HepG2 (cell line): Measurements from ENCODE around the gene CHCHD6.

Experiments
- CTCF ChIP-seq: sonication (generic); formaldehyde crosslinking; IDR thresholded peaks from 2 replicates; pipeline ENCODE4 v1.5.0; 2020; ENCODE audit warnings: mild to moderate bottlenecking, missing genetic modification reagents, moderate library complexity
- EZH2 ChIP-seq: conservative IDR thresholded peaks from 2 replicates; pipeline ENCODE4 v1.6.1; 2012; ENCODE audit warnings: mild to moderate bottlenecking, low read depth, low read length, moderate library complexity
- ZBTB44 ChIP-seq: sonication (generic); formaldehyde crosslinking; IDR thresholded peaks from 2 replicates; pipeline ENCODE4 v1.4.0; 2020; ENCODE audit warnings: missing genetic modification reagents
- ZNF138 ChIP-seq: sonication (generic); formaldehyde crosslinking; IDR thresholded peaks from 2 replicates; pipeline ENCODE4 v1.5.0; 2020; ENCODE audit warnings: mild to moderate bottlenecking, low read depth, missing genetic modification reagents
- ZNF329 ChIP-seq: sonication (generic); formaldehyde crosslinking; IDR thresholded peaks from 2 replicates; pipeline ENCODE4 v1.9.0; 2021; ENCODE audit warnings: low read depth, mild to moderate bottlenecking, missing genetic modification reagents
- ZNF687 ChIP-seq: sonication (generic); formaldehyde crosslinking; IDR thresholded peaks from 2 replicates; pipeline ENCODE4 v1.5.1; 2020; ENCODE audit warnings: mild to moderate bottlenecking, missing genetic modification reagents, moderate library complexity
- TF ChIP-seq, protein P1 (sequence below): sonication (generic); formaldehyde crosslinking; IDR thresholded peaks from 2 replicates; pipeline ENCODE4 v1.4.0; 2020; ENCODE audit warnings: missing genetic modification reagents, borderline replicate concordance
- TF ChIP-seq, protein P2 (sequence below): sonication (generic); formaldehyde crosslinking; IDR thresholded peaks from 2 replicates; pipeline ENCODE4 v1.8.0; 2022; ENCODE audit warnings: mild to moderate bottlenecking, missing genetic modification reagents, borderline replicate concordance

GRCh38 chr3:126923895-126924294 lies 219.9 kb downstream of the CHCHD6 start:
- no peak for TF ChIP-seq CTCF (CRISPR knock-in tag)
- no peak for TF ChIP-seq ZNF329 (CRISPR knock-in tag)
- TF ChIP-seq ZNF138: no peak
- TF ChIP-seq ZBTB44: no peak
- TF ChIP-seq EZH2: no peak
- no peak for TF ChIP-seq ZNF687
- TF ChIP-seq, protein P1, sequence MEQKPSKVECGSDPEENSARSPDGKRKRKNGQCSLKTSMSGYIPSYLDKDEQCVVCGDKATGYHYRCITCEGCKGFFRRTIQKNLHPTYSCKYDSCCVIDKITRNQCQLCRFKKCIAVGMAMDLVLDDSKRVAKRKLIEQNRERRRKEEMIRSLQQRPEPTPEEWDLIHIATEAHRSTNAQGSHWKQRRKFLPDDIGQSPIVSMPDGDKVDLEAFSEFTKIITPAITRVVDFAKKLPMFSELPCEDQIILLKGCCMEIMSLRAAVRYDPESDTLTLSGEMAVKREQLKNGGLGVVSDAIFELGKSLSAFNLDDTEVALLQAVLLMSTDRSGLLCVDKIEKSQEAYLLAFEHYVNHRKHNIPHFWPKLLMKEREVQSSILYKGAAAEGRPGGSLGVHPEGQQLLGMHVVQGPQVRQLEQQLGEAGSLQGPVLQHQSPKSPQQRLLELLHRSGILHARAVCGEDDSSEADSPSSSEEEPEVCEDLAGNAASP (CRISPR knock-in tag): no peak
- TF ChIP-seq, protein P2, sequence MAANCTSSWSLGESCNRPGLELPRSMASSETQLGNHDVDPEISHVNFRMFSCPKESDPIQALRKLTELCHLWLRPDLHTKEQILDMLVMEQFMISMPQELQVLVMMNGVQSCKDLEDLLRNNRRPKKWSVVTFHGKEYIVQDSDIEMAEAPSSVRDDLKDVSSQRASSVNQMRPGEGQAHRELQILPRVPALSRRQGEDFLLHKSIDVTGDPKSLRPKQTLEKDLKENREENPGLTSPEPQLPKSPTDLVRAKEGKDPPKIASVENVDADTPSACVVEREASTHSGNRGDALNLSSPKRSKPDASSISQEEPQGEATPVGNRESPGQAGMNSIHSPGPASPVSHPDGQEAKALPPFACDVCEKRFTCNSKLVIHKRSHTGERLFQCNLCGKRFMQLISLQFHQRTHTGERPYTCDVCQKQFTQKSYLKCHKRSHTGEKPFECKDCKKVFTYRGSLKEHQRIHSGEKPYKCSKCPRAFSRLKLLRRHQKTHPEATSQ (CRISPR knock-in tag): no peak
